ENCODE measurements around the gene PCMT1.
"Not testable (repeated sequence)": the region's sequence is repeated elsewhere in the genome, so short reads cannot be mapped to it uniquely, and the experiment has no call there.

The PCMT1 gene

GRCh38 chr6:149749594-149750135, at the start of gene PCMT1:
PCMT1 (plus strand) TSS chr6:149749741; CDS start chr6:149749902, 161 bp downstream.
- peak; percentile 81 for DNase-seq

- no peak for DNase-seq
Measured at GRCh38 chr6:149701714-149702113, 47.8 kb upstream of the PCMT1 start.

- no peak for DNase-seq
Measured at GRCh38 chr6:149711711-149712110, 37.8 kb upstream of the PCMT1 start.

- DNase-seq: no peak
Measured at GRCh38 chr6:149714442-149714841, 35.1 kb upstream of the PCMT1 start.

- no peak for DNase-seq
Measured at GRCh38 chr6:149716181-149716963, 33.2 kb upstream of the PCMT1 start.

GRCh38 chr6:149717255-149717587, 32.3 kb upstream of the PCMT1 start:
- DNase-seq: no peak

- peak; percentile 84 for DNase-seq
Measured at GRCh38 chr6:149717588-149718458, 31.7 kb upstream of the PCMT1 start, which contains the start of gene LATS1. LATS1 (minus strand) TSS chr6:149718101; CDS start chr6:149702126, 15,975 bp downstream.

- DNase-seq: no peak
Measured at GRCh38 chr6:149719531-149719930, 30.0 kb upstream of the PCMT1 start.

GRCh38 chr6:149723262-149723661, 26.3 kb upstream of the PCMT1 start:
- no peak for DNase-seq

GRCh38 chr6:149723771-149724417, 25.6 kb upstream of the PCMT1 start:
- peak; percentile 36 for DNase-seq

- DNase-seq: no peak
Measured at GRCh38 chr6:149725785-149726184, 23.8 kb upstream of the PCMT1 start.

- no peak for DNase-seq
Measured at GRCh38 chr6:149727793-149728498, 21.6 kb upstream of the PCMT1 start.

GRCh38 chr6:149728499-149729234, 20.9 kb upstream of the PCMT1 start:
- no peak for DNase-seq

- DNase-seq: no peak
Measured at GRCh38 chr6:149729824-149730223, 19.7 kb upstream of the PCMT1 start.

GRCh38 chr6:149733089-149733720, 16.3 kb upstream of the PCMT1 start:
- no peak for DNase-seq

- no peak for DNase-seq
Measured at GRCh38 chr6:149734915-149735314, 14.6 kb upstream of the PCMT1 start.

- not testable (repeated sequence) for DNase-seq
Measured at GRCh38 chr6:149745252-149745651, 4.3 kb upstream of the PCMT1 start.

- peak; percentile 93 for DNase-seq
Measured at GRCh38 chr6:149746147-149746946, 3.2 kb upstream of the PCMT1 start, which contains the start of gene NUP43. NUP43 (minus strand) TSS chr6:149746529; CDS start chr6:149746495, 34 bp downstream.

- not testable (repeated sequence) for DNase-seq
Measured at GRCh38 chr6:149749082-149749593, 403 bp upstream of the PCMT1 start.

- DNase-seq: peak; percentile 77
Measured at GRCh38 chr6:149750136-149750609, 632 bp downstream of the PCMT1 start.

All from NCI-H226 (cell line).